Measurements from ENCODE around the gene RGS13.

Gene RGS13

DNA sequence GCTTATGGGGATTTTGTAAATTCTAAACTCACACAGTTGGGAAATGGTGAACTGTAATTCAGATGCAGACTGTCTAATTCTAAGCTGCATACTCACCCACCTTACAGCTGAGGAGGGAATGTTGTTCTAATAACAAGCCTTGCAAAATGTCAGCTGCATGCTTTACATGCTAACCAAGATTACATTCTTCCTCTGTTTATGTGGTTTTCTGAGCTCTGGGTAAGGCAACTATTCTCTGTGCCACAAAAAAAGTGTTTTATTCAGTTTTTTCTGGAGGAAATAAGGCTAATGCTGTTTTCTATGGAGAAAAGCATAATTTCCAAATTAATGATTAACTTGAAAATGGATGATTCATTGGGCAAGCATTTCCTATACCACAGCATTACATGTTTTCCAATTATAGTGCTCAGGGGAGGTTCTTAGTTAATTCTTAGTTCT lies 64.9 kb downstream of the RGS13 start:
- no peak overlapping the region for H3K4me3 ChIP-seq (replicated peaks; ENCODE audit: insufficient read depth, low read length)
- TF ChIP-seq GABPA (IDR thresholded peaks at IDR 0.05; ENCODE audit: low read depth): no peak
- TF ChIP-seq POLR2AphosphoS5 (IDR thresholded peaks at IDR 0.05; ENCODE audit: low read depth): no peak
- no peak for TF ChIP-seq SPI1 (IDR thresholded peaks at IDR 0.05; ENCODE audit: borderline replicate concordance, low read depth)
- TF ChIP-seq CTCF (IDR thresholded peaks at IDR 0.05; ENCODE audit: insufficient read depth, low read length): no peak
- no peak for TF ChIP-seq REST (IDR thresholded peaks at IDR 0.05; ENCODE audit: insufficient replicate concordance, low read depth)
- no peaks in the 10 kb centered on the region for H3K27me3 ChIP-seq (ENCODE audit: insufficient read depth, poor library complexity, severe bottlenecking)
- DNase-seq (ENCODE audit: low read depth in 1 of 2, low spot score in 1 of 2): peak in 1 of 2 experiments; percentile 68
- H3K27ac ChIP-seq (replicated peaks): peak overlapping the region; percentile 62

- Histone ChIP-seq H3K27me3 (ENCODE audit: insufficient read depth, poor library complexity, severe bottlenecking) (no peaks in the 10 kb centered on the region), H3K27ac (replicated peaks) (peak overlapping the region; percentile 62), H3K4me3 (replicated peaks; ENCODE audit: insufficient read depth, low read length) (no peak overlapping the region)
- TF ChIP-seq CTCF (IDR thresholded peaks at IDR 0.05; ENCODE audit: insufficient read depth, low read length) (no peak), REST (IDR thresholded peaks at IDR 0.05; ENCODE audit: insufficient replicate concordance, low read depth) (no peak), SPI1 (IDR thresholded peaks at IDR 0.05; ENCODE audit: borderline replicate concordance, low read depth) (no peak), POLR2AphosphoS5 (IDR thresholded peaks at IDR 0.05; ENCODE audit: low read depth) (no peak), GABPA (IDR thresholded peaks at IDR 0.05; ENCODE audit: low read depth) (no peak)
- peak; percentile 40 to 43 for DNase-seq (ENCODE audit: low read depth in 1 of 2, low spot score in 1 of 2)
These were observed 66.4 kb downstream of the RGS13 start for GRCh38 chr1:192702212-192702902.

DNA sequence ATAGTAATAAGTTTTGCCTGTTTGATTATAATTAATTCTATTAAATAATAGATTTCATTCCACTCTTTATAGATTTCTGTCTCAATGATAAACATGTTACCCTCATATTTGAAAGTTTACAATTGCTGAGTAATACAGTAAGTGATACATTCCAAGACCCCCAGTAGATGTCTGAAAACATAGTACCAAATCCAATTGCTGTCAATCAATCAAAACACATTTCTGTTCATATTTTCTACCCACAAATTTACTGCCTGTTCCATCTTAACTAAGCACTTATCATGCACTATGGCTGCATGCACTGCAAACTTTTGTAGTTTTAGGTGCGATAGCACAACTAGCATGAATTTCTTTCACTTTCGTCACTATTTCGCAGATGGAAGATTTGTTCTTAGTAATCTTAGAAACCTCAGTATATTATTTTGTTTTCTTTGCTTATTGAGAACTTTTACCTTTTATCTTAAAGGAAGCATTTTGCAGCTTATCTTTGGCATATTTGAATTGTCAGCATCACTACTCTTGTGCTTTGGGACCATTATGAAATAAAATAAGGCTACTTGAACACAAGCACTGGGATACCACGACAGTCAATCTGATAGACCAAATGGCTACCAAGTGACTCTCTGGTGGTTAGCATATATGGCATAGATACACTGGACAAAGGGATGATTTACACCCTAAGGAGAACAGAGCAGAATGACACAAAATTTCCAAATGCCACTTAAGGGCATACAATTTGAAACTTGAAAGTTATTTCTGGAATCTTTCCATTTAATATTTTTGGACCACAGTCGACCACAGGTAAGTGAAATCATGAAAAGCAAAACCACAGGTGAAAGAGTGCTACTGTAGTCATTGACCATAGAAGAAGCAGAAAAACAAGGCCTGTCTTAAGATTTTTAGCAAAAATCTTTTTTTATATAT lies 67.6 kb downstream of the RGS13 start:
- peak overlapping the region; percentile 62; the same call in 1 of the 2 replicates for H3K27ac ChIP-seq (replicated peaks)
- DNase-seq (ENCODE audit: low read depth in 1 of 2, low spot score in 1 of 2): no peak
- H3K4me3 ChIP-seq (replicated peaks; ENCODE audit: insufficient read depth, low read length): no peak overlapping the region
- TF ChIP-seq CTCF (IDR thresholded peaks at IDR 0.05; ENCODE audit: insufficient read depth, low read length) (no peak), GABPA (IDR thresholded peaks at IDR 0.05; ENCODE audit: low read depth) (no peak), REST (IDR thresholded peaks at IDR 0.05; ENCODE audit: insufficient replicate concordance, low read depth) (no peak), POLR2AphosphoS5 (IDR thresholded peaks at IDR 0.05; ENCODE audit: low read depth) (no peak), SPI1 (IDR thresholded peaks at IDR 0.05; ENCODE audit: borderline replicate concordance, low read depth) (no peak)
- no peaks in the 10 kb centered on the region for H3K27me3 ChIP-seq (ENCODE audit: insufficient read depth, poor library complexity, severe bottlenecking)

All from HL-60 (cell line).